H1 (cell line): Measurements from ENCODE around the gene SOAT2.

ENCODE experiments used
- BRCA1 ChIP-seq: IDR thresholded peaks from 2 replicates; pipeline ENCODE4 v1.6.1; 2012; ENCODE audit warnings: low read depth, low read length, improper control_type of control experiment
- CREB1 ChIP-seq: IDR thresholded peaks from 2 replicates; pipeline ENCODE4 v1.6.1; 2012; ENCODE audit warnings: inconsistent platforms
- CTCF ChIP-seq, 3 experiments: IDR thresholded peaks; 1 replicate in 2 of 3; 2 replicates in 1 of 3; pipeline versions ENCODE4 v1.5.1 to v1.6.1; 2011; ENCODE audit warnings: low read length in 3 of 3, mild to moderate bottlenecking in 3 of 3, inconsistent platforms in 2 of 3, low read depth in 1 of 3, moderate library complexity in 1 of 3; ENCODE audit not compliant: insufficient read depth in 1 of 3; ENCODE audit errors: control extremely low read depth in 1 of 3
- JUN ChIP-seq: IDR thresholded peaks from 2 replicates; pipeline ENCODE4 v1.6.1; 2011; ENCODE audit warnings: low read depth, mild to moderate bottlenecking, improper control_type of control experiment, low read length
- JUND ChIP-seq: IDR thresholded peaks from 2 replicates; pipeline ENCODE4 v1.6.1; 2011; ENCODE audit warnings: mild to moderate bottlenecking, improper control_type of control experiment, low read length
- POLR2A ChIP-seq, 2 experiments: IDR thresholded peaks; 1 replicate in 1 of 2; 2 replicates in 1 of 2; pipeline ENCODE4 v1.6.1; 2011; ENCODE audit warnings: low read depth in 2 of 2, low read length in 2 of 2, mild to moderate bottlenecking in 2 of 2; ENCODE audit errors: control extremely low read depth in 1 of 2
- POLR2AphosphoS5 ChIP-seq: IDR thresholded peaks from 2 replicates; pipeline ENCODE4 v1.6.1; 2011; ENCODE audit warnings: low read depth, low read length
- TAF1 ChIP-seq: IDR thresholded peaks from 2 replicates; pipeline ENCODE4 v1.6.1; 2011; ENCODE audit warnings: mild to moderate bottlenecking, low read depth, low read length
- TBP ChIP-seq: IDR thresholded peaks from 2 replicates; pipeline ENCODE4 v1.6.1; 2011; ENCODE audit warnings: low read depth, low read length, improper control_type of control experiment
- YY1 ChIP-seq: IDR thresholded peaks from 2 replicates; pipeline ENCODE4 v1.6.1; 2011; ENCODE audit warnings: low read depth, mild to moderate bottlenecking, low read length
- ZNF274 ChIP-seq: IDR thresholded peaks from 2 replicates; pipeline ENCODE4 v1.7.0; 2012; ENCODE audit warnings: low read length, borderline replicate concordance; ENCODE audit errors: extremely low read depth
- TF ChIP-seq, protein P1 (sequence below): IDR thresholded peaks from 2 replicates; pipeline ENCODE4 v1.6.1; 2012; ENCODE audit warnings: inconsistent platforms
- TF ChIP-seq, protein P2 (sequence below): IDR thresholded peaks from 2 replicates; pipeline ENCODE4 v1.6.1; 2011; ENCODE audit warnings: low read depth, mild to moderate bottlenecking, low read length; ENCODE audit not compliant: insufficient read depth

DNA sequence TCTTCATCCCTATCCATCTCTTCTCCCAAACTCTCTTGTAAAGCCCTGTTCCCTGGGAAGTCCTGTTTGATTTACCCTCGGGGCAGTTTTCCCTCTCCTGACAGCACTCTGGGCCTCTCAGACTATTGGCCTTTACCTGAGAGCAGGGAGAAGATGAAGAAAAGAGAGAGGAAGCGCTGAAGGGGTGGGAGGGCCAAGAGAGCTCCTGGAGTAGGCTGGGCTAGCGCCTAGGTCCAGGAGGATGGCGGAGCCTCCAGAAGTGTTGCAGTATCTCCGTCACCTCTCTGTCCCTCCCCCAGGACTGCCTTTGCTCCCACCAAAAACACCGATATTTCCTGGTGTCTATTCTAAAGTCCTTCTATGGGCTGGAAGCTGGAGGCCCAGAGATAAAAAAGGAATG lies 11.5 kb upstream of the SOAT2 start:
- TF ChIP-seq TAF1, result no peak
- no peak for TF ChIP-seq CTCF (IDR thresholded peaks at IDR 0.05; ENCODE audit: control extremely low read depth in 1 of 3, insufficient read depth in 1 of 3, low read depth in 1 of 3, low read length in 3 of 3)
- no peak for TF ChIP-seq JUN
- TF ChIP-seq POLR2A (IDR thresholded peaks at IDR 0.05; ENCODE audit: control extremely low read depth in 1 of 2, low read depth in 2 of 2, low read length in 2 of 2), result no peak
- no peak for TF ChIP-seq YY1
- no peak for TF ChIP-seq TBP
- TF ChIP-seq ZNF274, result no peak
- no peak for TF ChIP-seq POLR2AphosphoS5
- TF ChIP-seq, protein P1, sequence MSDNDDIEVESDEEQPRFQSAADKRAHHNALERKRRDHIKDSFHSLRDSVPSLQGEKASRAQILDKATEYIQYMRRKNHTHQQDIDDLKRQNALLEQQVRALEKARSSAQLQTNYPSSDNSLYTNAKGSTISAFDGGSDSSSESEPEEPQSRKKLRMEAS, result no peak
- TF ChIP-seq CREB1, result no peak
- no peak for TF ChIP-seq BRCA1
- no peak for TF ChIP-seq JUND
- TF ChIP-seq, protein P2, sequence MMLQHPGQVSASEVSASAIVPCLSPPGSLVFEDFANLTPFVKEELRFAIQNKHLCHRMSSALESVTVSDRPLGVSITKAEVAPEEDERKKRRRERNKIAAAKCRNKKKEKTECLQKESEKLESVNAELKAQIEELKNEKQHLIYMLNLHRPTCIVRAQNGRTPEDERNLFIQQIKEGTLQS, result no peak
